HG03469 (cell line): ENCODE measurements around the gene ADGRE2.
"Not testable (repeated sequence)": the region's sequence is repeated elsewhere in the genome, so short reads cannot be mapped to it uniquely, and the experiment has no call there.

ENCODE experiments used
- ATAC-seq: cut with Tn5 transposase; IDR thresholded peaks from one replicate; pipeline ENCODE4 v1.9.1; 2021; ENCODE audit warnings: mild to moderate bottlenecking, moderate library complexity, moderate number of reproducible peaks; ENCODE audit not compliant: unreplicated experiment

The ADGRE2 gene

GRCh38 chr19:14780622-14781225 lies 2.4 kb upstream of the ADGRE2 start:
- ATAC-seq: not testable (repeated sequence)

GRCh38 chr19:14779151-14779550 lies 791 bp upstream of the ADGRE2 start:
- ATAC-seq: no peak

DNA sequence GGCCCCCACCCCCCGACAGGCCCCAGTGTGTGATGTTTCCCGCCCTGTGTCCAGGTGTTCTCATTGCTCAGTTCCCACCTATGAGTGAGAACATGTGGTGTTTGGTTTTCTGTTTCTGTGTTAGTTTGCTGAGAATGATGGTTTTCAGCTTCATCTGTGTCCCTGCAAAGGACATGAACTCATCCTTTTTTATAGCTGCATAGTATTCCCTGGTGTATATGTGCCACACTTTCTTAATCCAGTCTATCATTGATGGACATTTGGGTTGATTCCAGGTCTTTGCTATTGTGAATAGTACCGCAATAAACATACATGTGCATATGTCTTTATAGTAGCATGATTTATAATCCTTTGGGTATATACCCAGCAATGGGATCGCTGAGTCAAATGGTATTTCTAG lies 715 bp downstream of the ADGRE2 start:
- not testable (repeated sequence) for ATAC-seq

- no peak for ATAC-seq
These were observed 2.3 kb downstream of the ADGRE2 start for GRCh38 chr19:14775869-14776586.

GRCh38 chr19:14775326-14775725 lies 3.0 kb downstream of the ADGRE2 start:
- ATAC-seq: not testable (repeated sequence)

DNA sequence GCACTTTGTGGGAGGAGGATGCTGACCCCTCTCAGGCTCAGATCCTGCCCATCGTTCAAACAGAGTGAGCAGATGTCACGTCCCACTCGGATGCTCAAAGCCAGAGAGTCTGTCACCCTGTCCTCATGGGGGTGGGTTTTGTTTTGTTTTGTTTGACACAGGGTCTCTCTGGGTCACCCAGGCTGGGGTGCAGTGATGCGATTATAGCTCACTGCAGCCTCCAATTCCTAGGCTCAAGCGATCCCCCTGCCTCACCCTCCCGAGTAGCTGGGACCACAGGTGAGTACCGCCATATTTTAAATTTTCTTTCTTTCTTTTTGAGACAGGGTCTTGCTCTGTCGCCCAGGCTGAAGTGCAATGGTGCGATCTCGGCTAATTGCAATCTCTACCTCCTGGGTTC lies 4.0 kb downstream of the ADGRE2 start:
- ATAC-seq: no peak

- not testable (repeated sequence) for ATAC-seq
These were observed 4.6 kb downstream of the ADGRE2 start for GRCh38 chr19:14773722-14774121.

DNA sequence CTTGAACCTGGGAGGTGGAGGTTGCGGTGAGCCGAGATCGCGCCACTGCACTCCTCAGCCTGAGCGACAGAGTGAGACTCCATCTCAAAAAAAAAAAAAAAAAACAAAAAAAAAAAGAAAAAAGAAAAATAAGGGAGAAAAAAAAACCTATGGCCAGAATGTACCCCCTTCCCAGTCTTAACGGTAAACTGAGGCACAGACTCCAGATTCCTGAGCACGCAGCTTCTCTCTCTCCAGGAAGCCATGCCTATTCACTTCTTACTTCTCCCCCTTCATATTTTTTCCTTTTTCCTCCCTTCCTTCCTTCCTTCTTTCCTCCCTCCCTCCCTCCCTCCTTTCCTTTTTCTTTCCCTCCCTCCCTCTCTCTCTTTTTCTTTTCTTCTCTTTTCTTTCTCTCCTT lies 5.4 kb downstream of the ADGRE2 start:
- no peak for ATAC-seq

GRCh38 chr19:14772467-14772866 lies 5.9 kb downstream of the ADGRE2 start:
- ATAC-seq: no peak

GRCh38 chr19:14770944-14771839 lies 7.2 kb downstream of the ADGRE2 start:
- no peak for ATAC-seq

GRCh38 chr19:14770136-14770535 lies 8.2 kb downstream of the ADGRE2 start:
- ATAC-seq: no peak

DNA sequence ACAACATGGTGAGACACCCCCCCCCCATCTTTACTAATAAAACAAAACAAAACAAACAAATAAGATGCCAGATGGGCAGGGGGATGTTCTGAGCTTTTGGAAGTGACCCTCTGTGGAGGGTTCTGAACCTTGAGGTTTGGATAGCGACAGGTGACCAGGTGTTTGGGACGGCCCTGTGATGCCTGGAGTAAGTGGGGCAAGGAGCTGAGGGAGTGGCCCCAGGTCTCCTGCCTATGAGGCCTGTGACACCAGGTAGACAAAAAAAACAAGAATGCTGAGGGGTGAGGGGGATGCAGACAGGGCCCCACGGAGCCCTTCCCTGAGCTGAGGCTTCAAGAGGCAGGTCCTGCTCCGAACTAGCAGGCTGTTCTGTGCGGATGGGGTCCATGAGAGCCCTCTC lies 9.2 kb downstream of the ADGRE2 start:
- no peak for ATAC-seq

GRCh38 chr19:14768001-14768400 lies 10.4 kb downstream of the ADGRE2 start:
- no peak for ATAC-seq

DNA sequence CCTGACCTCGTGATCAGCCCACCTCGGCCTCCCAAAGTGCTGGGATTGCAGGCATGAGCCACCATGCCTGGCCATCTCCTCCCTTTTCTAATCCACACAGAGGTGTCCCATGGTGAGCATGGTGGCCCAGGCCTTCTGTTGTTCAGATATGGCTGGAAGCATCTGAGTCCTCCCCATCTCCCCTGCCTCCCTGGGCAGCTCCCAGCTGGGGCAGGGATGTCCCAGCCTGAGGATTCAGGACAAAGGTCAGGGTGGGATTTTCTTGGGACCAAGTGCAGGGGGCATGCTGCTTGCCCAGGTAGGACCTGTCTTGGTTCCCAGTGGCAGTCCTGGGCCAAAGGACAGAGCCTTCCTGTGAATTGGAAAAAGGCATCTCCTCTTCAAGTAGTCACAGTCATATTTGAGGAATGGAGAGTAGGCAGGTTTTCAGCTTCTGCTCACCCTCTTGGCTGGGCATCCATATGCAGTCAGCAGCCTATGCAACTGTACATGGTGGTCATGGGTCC lies 10.8 kb downstream of the ADGRE2 start:
- no peak for ATAC-seq

GRCh38 chr19:14765841-14766240 lies 12.5 kb downstream of the ADGRE2 start:
- ATAC-seq: not testable (repeated sequence)

- ATAC-seq: not testable (repeated sequence)
These were observed 13.0 kb downstream of the ADGRE2 start for GRCh38 chr19:14765403-14765802.

- ATAC-seq: no peak
These were observed 14.0 kb downstream of the ADGRE2 start for GRCh38 chr19:14764401-14764800.

DNA sequence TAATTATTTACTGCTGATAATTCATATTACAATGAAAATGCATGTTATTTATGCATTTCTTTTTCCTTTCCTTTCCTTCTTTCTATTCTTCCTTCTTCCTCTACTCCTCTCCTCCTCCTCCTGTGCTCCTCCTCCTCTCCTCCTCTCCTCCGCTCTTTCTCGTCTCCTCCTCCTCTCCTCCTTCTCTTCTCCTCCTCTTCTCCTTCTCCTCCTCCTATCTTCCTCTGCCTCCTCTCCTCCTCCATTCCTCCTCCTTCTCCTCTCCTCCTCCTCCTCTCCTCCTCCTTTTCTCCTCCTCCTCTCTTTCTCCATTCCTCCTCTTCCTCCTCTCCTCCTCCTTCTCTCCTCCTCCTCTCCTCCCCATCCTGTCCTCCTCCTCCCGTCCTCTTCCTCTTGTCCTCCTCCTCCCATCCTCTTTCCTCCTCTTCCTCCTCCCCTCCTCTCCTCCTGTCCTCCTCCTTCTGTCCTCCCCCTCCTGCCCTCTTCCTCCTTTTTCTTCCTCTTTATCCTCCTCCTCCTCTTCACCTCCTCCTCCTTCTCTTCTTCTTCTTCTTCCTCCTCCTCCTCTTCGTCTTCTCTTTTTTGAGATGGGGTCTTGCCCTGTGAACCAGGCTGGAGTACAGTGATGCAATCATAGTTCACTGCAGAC lies 14.7 kb downstream of the ADGRE2 start:
- ATAC-seq: no peak

GRCh38 chr19:14762111-14762510 lies 16.2 kb downstream of the ADGRE2 start:
- no peak for ATAC-seq

GRCh38 chr19:14761607-14762006 lies 16.8 kb downstream of the ADGRE2 start:
- ATAC-seq: no peak

- no peak for ATAC-seq
These were observed 19.5 kb downstream of the ADGRE2 start for GRCh38 chr19:14758816-14759215.
